HG03575 (cell line): Measurements from ENCODE around the gene NAA60.
"Not testable (repeated sequence)": the region's sequence is repeated elsewhere in the genome, so short reads cannot be mapped to it uniquely, and the experiment has no call there.

Source experiments
- ATAC-seq: cut with Tn5 transposase; IDR thresholded peaks from one replicate; pipeline ENCODE4 v1.9.1; 2021; ENCODE audit not compliant: unreplicated experiment, insufficient number of reproducible peaks, low FRiP score; ENCODE audit errors: extremely low read depth

NAA60 gene

DNA sequence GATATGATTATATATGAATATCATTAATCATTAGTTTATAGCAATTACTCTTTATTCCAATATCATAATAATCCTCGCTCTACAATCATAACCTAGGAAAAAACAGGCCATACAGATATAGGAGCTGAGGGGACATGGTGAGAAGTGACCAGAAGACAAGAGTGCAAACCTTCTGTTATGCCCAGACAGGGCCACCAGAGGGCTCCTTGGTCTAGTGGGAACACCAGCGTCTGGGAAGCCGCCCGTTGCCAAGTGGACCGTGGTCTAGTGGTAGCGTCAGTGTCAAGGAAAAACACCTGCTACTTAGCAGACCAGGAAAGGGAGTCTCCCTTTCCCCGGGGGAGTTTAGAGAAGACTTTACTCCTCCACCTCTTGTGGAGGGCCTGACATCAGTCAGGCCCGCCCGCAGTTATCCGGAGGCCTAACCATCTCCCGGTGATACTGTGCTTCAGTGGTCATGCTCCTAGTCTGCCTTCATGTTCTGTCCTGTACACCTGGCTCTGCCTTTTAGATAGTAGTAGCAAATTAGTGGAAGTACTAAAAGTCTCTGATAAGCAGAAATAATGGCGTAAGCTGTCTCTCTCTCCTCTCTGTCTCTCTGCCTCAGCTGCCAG, 83.8 kb downstream of the NAA60 start:
- ATAC-seq = not testable (repeated sequence)

DNA sequence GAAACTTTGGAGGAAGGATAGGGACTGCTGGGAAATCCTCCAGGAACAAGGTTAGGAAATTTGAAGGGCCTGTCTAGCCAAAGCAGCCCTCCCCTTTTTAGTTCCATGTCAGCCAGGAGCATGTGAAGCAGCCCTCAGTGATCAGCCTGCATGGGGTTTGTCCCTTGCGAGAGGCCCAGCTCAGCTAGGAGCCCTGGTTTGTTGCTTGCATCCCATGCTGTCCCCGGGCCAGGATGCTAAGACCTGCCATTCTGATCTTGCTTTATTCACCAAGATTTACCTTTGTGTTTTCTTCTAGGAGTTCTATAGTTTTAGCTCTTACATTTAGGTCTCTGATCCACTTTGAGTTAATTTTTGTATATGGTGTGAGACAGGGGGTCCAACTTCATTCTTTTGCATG, 84.9 kb downstream of the NAA60 start:
- ATAC-seq = no peak

GRCh38 chr16:3529175-3529574, 85.7 kb downstream of the NAA60 start:
- no peak for ATAC-seq

- no peak for ATAC-seq
Measured at GRCh38 chr16:3530371-3530914, 87.0 kb downstream of the NAA60 start.

- ATAC-seq = no peak
Measured at GRCh38 chr16:3532741-3533140, 89.3 kb downstream of the NAA60 start.

GRCh38 chr16:3534126-3534525, 90.6 kb downstream of the NAA60 start:
- no peak for ATAC-seq

DNA sequence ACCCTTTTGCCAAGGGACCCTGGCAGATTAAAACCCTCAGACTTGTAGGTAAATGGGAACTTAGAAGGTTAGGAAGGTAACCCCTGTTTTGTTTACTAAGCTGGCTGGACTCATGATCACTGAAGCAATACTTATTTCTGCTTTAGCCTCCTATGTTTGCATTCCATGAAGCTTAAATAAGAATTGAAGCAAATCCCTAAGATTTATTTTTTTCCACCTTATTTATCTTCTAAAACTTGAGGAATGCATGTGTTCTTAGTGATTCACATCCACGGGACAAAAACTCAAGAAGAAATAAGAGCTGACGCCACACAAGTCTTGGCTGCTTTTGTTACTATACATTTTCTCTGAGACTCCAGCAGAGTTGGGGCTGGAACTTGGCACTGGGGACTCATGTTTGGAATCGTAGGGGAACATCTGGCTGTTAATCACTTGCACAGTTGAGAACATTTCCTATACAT, 92.8 kb downstream of the NAA60 start:
- no peak for ATAC-seq
